ENCODE results near the gene FAM111A. TPM values are rescaled to one million over a fixed set of nuclear protein-coding genes. Genes with fewer than 3 reads are reported as not detected.

FAM111A gene
- total RNA-seq, 4 donors from 2014 or later, result 36.8 to 94.2 (median 51.7) TPM

GRCh38 chr11:59141673-59142460 is 789 bp upstream of the FAM111A start:
- no peak for TF ChIP-seq CTCF (IDR thresholded peaks at IDR 0.05; ENCODE audit: low read depth)

- TF ChIP-seq CTCF (IDR thresholded peaks at IDR 0.05; ENCODE audit: low read depth), result no peak
Observed at GRCh38 chr11:59144096-59144495, 1.4 kb downstream of the FAM111A start.

- TF ChIP-seq CTCF (IDR thresholded peaks at IDR 0.05; ENCODE audit: low read depth), result no peak
Observed at GRCh38 chr11:59144579-59145345, 2.1 kb downstream of the FAM111A start.

GRCh38 chr11:59145534-59145933 is 2.9 kb downstream of the FAM111A start:
- TF ChIP-seq CTCF (IDR thresholded peaks at IDR 0.05; ENCODE audit: low read depth), result no peak

- TF ChIP-seq CTCF (IDR thresholded peaks at IDR 0.05; ENCODE audit: low read depth), result no peak
Observed at GRCh38 chr11:59151761-59152160, 9.1 kb downstream of the FAM111A start.

- TF ChIP-seq CTCF (IDR thresholded peaks at IDR 0.05; ENCODE audit: low read depth), result no peak
Observed at GRCh38 chr11:59152312-59152951, 9.8 kb downstream of the FAM111A start.

- no peak for TF ChIP-seq CTCF (IDR thresholded peaks at IDR 0.05; ENCODE audit: low read depth)
Observed at GRCh38 chr11:59154610-59155009, 12.0 kb downstream of the FAM111A start.
